Aorta (tissue), 5 donors: Measurements from ENCODE around the gene EPB41L2. TPM values are rescaled to one million over a fixed set of nuclear protein-coding genes. Genes with fewer than 3 reads are reported as not detected.

Experiments
- ATAC-seq: fragments of 200-7000 bp; cut with Tn5 transposase; one replicate; pipeline ENCODE4 v1.9.1; 2022; ENCODE audit warnings: moderate library complexity; ENCODE audit not compliant: low FRiP score
- DNase-seq, 2 donors: peaks; one replicate each; pipeline ENCODE4 v3.0.0-alpha.2; 2020
- H3K27ac ChIP-seq, 2 donors: one replicate each; pipeline ENCODE4 v1.5.1; 2013; ENCODE audit warnings: low read length in 2 of 2, mild to moderate bottlenecking in 2 of 2, moderate library complexity in 2 of 2, control low read depth in 1 of 2, inconsistent platforms in 1 of 2, low read depth in 1 of 2
- H3K27me3 ChIP-seq, 2 donors: one replicate each; pipeline ENCODE4 v1.6.1; 2013; ENCODE audit warnings: control low read depth in 1 of 2, low read length in 1 of 2, mild to moderate bottlenecking in 1 of 2, moderate library complexity in 1 of 2; ENCODE audit not compliant: insufficient read depth in 2 of 2, control insufficient read depth in 1 of 2
- H3K36me3 ChIP-seq, 2 donors: one replicate each; pipeline ENCODE4 v1.6.1; 2013; ENCODE audit warnings: control low read depth in 1 of 2, low read length in 1 of 2, mild to moderate bottlenecking in 1 of 2; ENCODE audit not compliant: insufficient read depth in 2 of 2, control insufficient read depth in 1 of 2
- H3K4me1 ChIP-seq, 2 donors: one replicate each; pipeline ENCODE4 v1.6.1; 2013; ENCODE audit warnings: low read length in 2 of 2, control low read depth in 1 of 2, mild to moderate bottlenecking in 1 of 2, moderate library complexity in 1 of 2; ENCODE audit not compliant: insufficient read depth in 2 of 2, control insufficient read depth in 1 of 2
- H3K4me3 ChIP-seq, 2 donors: one replicate each; pipeline ENCODE4 v1.5.1; 2013; ENCODE audit warnings: low read length in 2 of 2, control low read depth in 1 of 2, mild to moderate bottlenecking in 1 of 2
- H3K9me3 ChIP-seq: one replicate; pipeline ENCODE4 v1.6.1; 2013; ENCODE audit warnings: mild to moderate bottlenecking, low read length; ENCODE audit not compliant: control insufficient read depth
- WGBS, 2 donors: extraction: QIAGEN DNeasy Blood & Tissue Kit; methylation state at CpG; one replicate each; pipeline ENCODE4 v1.1.7; 2013; 5-methylcytosine and 5-hydroxymethylcytosine counted together
- intact Hi-C, 2 donors: fragments of 100-400 bp; cut with DNase I; formaldehyde crosslinking; loops; one replicate each; pipeline versions ENCODE4 v1.14.2 to v1.15.0; 2022
- polyA plus RNA-seq, 2 donors: library from polyadenylated mRNA; stranded (reverse); fragments of 200-250 nt; gene quantifications; one replicate each; pipeline ENCODE4 v1.2.3, GENCODE V29; 2013
- total RNA-seq, 2 donors: library from RNA; stranded (reverse); fragmentation: NEBNext Ultra II Directional; extraction: Animal tissue kit (Norgen Biotek cat#: 25700); gene quantifications; one replicate each; pipeline ENCODE4 v1.2.1, GENCODE V29; 2021
- donor health status: healthy with polysubstance abuse.
- donor health status: Bipolar disorder and iron deficiency.
- donor health status: DM: no; HTN: no; CAD: no.
- donor health status: DM: no; HTN: no; CAD: no.
- donor health status: DM: yes; HTN: yes; CAD: no.

Gene EPB41L2
- total and polyA plus RNA-seq, 4 donors, result 36.1 to 340 (median 118) TPM

DNA sequence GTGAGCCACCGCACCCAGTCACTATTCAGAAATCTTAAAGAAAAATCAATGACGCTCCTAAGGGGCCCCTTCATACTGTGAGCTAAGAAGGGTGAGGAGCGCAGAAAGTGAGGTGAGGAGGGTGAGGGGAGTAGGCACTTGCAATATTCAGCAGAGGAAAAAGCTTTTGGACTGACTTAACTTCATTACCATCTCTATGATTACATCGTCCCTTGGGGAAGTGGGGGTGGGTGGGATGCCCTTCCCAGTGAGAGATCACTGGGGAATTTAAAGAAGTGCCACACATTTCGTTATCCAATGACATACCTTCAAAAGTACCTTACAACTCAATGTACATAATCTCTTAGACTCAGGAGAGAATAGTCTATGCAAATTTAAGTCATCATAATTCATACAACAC is 189.3 kb downstream of the EPB41L2 start:
- 97 to 98% methylated on average over 5 of the region's 5 CpGs for WGBS, 2 donors
- Histone ChIP-seq H3K9me3 (no peaks in the 10 kb centered on the region), H3K4me1 (no peaks in the 10 kb centered on the region), H3K4me3 (no peak overlapping the region), H3K27me3 (no peaks in the 10 kb centered on the region), H3K27ac (no peak overlapping the region), H3K36me3 (peaks cover 2 to 7% of the 10 kb centered on the region in 2 donors)
- intact Hi-C loops, result loop anchor here (2.0 to 5.0 kb wide), 2 partner anchors 551 kb away; no protein-coding TSS in a partner anchor
- DNase-seq (no peak), ATAC-seq (no peak)

DNA sequence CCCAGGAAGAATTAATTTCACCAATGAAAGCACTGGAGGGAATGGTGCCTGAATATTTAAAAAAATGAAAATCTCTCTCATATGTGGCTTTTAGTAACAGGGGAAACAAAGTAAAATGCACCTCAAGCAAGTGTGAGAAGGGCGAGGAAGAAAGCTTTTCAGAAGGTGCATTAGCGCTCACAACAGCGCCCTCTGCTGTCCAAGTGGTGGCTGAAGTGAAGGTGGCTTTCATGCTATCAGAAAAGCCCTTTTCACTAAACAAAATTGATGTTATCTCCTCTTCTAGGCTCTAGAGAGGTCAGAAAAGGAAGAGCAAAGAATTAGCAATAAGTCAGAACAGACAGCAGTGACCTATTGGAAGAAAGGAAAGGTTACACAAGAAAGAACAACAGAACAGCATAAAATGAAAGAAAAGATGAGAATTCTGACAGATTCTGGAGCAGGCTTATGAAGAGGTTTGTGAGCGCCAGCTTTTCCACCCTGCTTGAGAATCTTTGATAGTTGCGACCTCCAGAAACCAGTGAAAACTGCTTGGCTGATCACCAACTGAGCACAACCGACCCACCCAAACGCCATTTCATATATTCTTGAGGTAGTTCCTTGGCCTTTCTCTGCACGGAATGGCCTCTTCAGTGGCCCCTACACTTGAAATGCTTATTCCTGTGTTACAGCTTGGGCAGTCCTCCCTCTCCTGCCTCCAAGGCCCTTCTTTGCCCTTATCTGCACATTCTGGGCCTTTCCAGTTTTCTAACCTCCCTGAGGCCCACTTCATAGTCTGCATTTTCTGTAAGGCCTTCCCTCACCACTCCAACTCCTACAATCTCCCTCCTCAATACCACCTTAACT is 190.6 kb downstream of the EPB41L2 start:
- peaks cover 2 to 7% of the 10 kb centered on the region in 2 donors for H3K36me3 ChIP-seq
- no peak overlapping the region for H3K27ac ChIP-seq
- ATAC-seq (peak; percentile 73), DNase-seq (peak; percentile 71 to 90)
- intact Hi-C loops, result loop anchor here (2.0 to 5.0 kb wide), 2 partner anchors 550 kb away; no protein-coding TSS in a partner anchor
- H3K27me3 ChIP-seq, result no peaks in the 10 kb centered on the region
- no peaks in the 10 kb centered on the region for H3K9me3 ChIP-seq
- H3K4me1 ChIP-seq, result no peaks in the 10 kb centered on the region
- WGBS, 2 donors, result 70 to 71% methylated on average over 8 of the region's 8 CpGs
- H3K4me3 ChIP-seq, result no peak overlapping the region

DNA sequence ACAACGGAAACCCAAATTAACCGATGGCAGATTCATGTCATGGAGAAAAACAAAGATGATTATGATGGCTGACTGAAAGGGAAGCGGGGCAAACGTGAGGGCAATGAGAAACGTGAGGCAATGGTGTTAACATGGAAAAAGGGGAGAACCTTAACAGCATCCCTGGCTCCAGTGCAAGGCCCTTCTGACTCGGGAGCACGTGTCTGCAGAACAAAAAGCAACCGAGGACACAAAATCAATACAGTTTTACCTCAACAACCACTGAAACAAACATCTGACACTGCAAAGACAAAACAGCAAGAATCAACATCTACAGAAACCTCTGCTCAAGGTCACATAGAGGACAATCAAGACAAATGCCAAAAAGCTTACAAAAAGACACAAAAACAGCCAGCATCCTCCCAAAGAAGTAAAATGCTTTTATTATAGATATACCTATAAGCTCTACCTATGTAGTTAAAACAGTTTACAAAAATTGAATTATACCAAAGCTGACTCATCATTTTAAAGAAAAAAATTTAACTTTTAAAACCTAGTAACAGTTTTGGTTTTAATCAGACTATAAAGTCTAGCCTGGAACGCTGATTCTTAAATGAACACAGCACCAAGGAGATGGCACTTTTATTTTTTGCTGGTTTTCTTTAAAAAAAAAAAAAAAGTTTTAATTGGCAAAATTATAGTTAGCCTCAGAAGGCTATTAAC is 192.7 kb downstream of the EPB41L2 start:
- WGBS, 2 donors, result 85 to 89% methylated on average over 9 of the region's 9 CpGs
- DNase-seq, result no peak
- no peak for ATAC-seq
- Histone ChIP-seq H3K27me3 (no peaks in the 10 kb centered on the region), H3K4me1 (no peaks in the 10 kb centered on the region), H3K4me3 (no peak overlapping the region), H3K36me3 (peaks cover 2 to 7% of the 10 kb centered on the region in 2 donors), H3K27ac (no peak overlapping the region), H3K9me3 (no peaks in the 10 kb centered on the region)
- intact Hi-C loops, result loop anchor here in 1 of 2 donors (5.0 kb wide), 1 partner anchor 548 kb away; no protein-coding TSS in a partner anchor

DNA sequence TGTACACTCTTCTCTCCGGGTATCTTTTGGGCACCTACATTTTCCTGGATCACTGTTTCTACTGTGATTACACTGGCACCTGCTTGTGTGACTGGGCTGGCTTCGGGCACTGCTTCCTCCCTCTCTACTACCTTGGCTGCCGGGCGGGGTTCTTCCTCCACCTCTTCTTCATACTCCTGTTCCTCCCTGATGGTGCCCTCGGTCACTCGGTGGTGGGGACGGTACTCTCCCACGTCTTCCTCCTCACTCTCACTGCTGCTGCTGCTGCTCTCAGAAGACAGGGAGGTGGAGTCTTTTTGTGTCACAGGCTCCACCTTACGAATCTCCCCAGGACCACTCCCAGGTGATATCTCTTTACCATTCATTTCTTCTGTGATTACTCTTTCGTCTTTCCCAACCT is 193.4 kb downstream of the EPB41L2 start:
- peaks cover 2 to 7% of the 10 kb centered on the region in 2 donors for H3K36me3 ChIP-seq
- DNase-seq (no peak), ATAC-seq (no peak)
- H3K27ac ChIP-seq, result no peak overlapping the region
- H3K4me3 ChIP-seq, result no peak overlapping the region
- H3K27me3 ChIP-seq, result no peaks in the 10 kb centered on the region
- 84 to 91% methylated on average over 10 of the region's 10 CpGs for WGBS, 2 donors
- no peaks in the 10 kb centered on the region for H3K9me3 ChIP-seq
- intact Hi-C loops, result loop anchor here in 1 of 2 donors (5.0 kb wide), 1 partner anchor 547 kb away; no protein-coding TSS in a partner anchor
- H3K4me1 ChIP-seq, result no peaks in the 10 kb centered on the region

DNA sequence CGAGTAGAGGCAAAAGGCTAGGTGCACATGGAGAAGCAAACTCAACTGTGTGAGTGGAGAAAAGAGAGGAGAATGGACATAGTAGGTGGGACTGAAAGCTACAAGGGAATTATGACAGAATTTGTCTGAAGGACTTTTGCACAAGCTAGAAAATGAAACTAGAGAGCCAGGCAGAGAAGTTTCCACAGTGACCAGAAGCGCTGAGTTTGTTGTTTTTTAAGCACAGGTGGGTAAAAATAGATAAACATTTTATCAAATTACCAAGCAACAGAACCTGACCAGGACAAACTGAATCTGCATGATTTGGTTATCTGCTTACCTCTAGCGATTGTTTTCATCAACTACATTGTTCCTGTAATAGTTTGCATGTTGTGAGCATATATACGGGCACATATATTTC is 197.3 kb downstream of the EPB41L2 start:
- Histone ChIP-seq H3K36me3 (peaks cover 5 to 7% of the 10 kb centered on the region in 2 donors), H3K9me3 (no peaks in the 10 kb centered on the region), H3K27ac (no peak overlapping the region), H3K4me3 (no peak overlapping the region), H3K4me1 (no peaks in the 10 kb centered on the region), H3K27me3 (no peaks in the 10 kb centered on the region)
- no peak for ATAC-seq
- DNase-seq, result no peak
- WGBS, 2 donors, result 94% methylated on average over 4 of the region's 4 CpGs
- intact Hi-C loops, result no loop called here

- ATAC-seq (no peak), DNase-seq (no peak)
- no peak overlapping the region for H3K4me3 ChIP-seq
- H3K27ac ChIP-seq, result no peak overlapping the region
- peaks cover 7 to 8% of the 10 kb centered on the region in 2 donors for H3K36me3 ChIP-seq
- H3K27me3 ChIP-seq, result no peaks in the 10 kb centered on the region
- intact Hi-C loops, result no loop called here
- no peaks in the 10 kb centered on the region for H3K9me3 ChIP-seq
- 86% methylated on average over 11 of the region's 11 CpGs for WGBS, 2 donors
- H3K4me1 ChIP-seq, result no peaks in the 10 kb centered on the region
These were observed 198.7 kb downstream of the EPB41L2 start for GRCh38 chr6:130864344-130864743.

- Histone ChIP-seq H3K36me3 (peaks cover 0 to 6% of the 10 kb centered on the region in 2 donors), H3K4me3 (no peak overlapping the region), H3K27ac (no peak overlapping the region), H3K9me3 (no peaks in the 10 kb centered on the region), H3K27me3 (no peaks in the 10 kb centered on the region), H3K4me1 (no peaks in the 10 kb centered on the region)
- intact Hi-C loops, result no loop called here
- DNase-seq, result no peak
- WGBS, 2 donors, result 83 to 85% methylated on average over 4 of the region's 4 CpGs
- ATAC-seq, result no peak
These were observed 199.4 kb downstream of the EPB41L2 start for GRCh38 chr6:130863415-130864230.

GRCh38 chr6:130862370-130862769 is 200.7 kb downstream of the EPB41L2 start:
- DNase-seq, result no peak
- intact Hi-C loops, result no loop called here
- Histone ChIP-seq H3K27ac (no peak overlapping the region), H3K9me3 (no peaks in the 10 kb centered on the region), H3K4me1 (no peaks in the 10 kb centered on the region), H3K36me3 (peaks cover 0 to 9% of the 10 kb centered on the region in 2 donors), H3K4me3 (no peak overlapping the region), H3K27me3 (no peaks in the 10 kb centered on the region)
- no peak for ATAC-seq
- WGBS, 2 donors, result 71 to 96% methylated on average over 2 of the region's 2 CpGs
